ENCODE measurements around the gene HPCA. TPM values are rescaled to one million over a fixed set of nuclear protein-coding genes. Genes with fewer than 3 reads are reported as not detected.

HPCA gene
- total RNA-seq, 4 donors from 2014 or later: not detected

DNA sequence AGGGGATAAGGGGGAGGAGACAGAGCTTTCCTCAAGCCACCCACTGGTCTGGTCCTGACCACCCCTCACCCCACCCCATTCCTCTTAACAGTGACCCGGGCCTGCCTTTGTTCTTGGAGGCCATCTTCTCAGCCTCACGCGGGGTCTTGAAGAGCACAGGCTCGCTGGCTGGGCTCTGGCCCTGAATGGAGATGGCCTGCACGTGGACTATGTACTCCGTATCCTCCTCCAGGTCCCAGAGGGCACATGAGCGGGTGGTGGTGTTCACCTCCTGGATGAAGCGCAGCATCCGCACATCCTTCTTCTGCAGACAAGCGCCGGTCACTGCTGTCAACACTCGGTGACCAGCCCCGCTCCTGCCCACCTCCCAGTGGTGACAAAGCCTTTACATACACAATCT is 18.2 kb upstream of the HPCA start:
- no peak for TF ChIP-seq POLR2A (IDR thresholded peaks at IDR 0.05)
- TF ChIP-seq, protein P1, sequence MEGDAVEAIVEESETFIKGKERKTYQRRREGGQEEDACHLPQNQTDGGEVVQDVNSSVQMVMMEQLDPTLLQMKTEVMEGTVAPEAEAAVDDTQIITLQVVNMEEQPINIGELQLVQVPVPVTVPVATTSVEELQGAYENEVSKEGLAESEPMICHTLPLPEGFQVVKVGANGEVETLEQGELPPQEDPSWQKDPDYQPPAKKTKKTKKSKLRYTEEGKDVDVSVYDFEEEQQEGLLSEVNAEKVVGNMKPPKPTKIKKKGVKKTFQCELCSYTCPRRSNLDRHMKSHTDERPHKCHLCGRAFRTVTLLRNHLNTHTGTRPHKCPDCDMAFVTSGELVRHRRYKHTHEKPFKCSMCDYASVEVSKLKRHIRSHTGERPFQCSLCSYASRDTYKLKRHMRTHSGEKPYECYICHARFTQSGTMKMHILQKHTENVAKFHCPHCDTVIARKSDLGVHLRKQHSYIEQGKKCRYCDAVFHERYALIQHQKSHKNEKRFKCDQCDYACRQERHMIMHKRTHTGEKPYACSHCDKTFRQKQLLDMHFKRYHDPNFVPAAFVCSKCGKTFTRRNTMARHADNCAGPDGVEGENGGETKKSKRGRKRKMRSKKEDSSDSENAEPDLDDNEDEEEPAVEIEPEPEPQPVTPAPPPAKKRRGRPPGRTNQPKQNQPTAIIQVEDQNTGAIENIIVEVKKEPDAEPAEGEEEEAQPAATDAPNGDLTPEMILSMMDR (IDR thresholded peaks at IDR 0.05): no peak
- intact Hi-C loops (cut with DNase I): no loop called here
- 97 to 98% methylated on average over 8 to 10 of the region's 13 CpGs for WGBS, 2 donors
- Histone ChIP-seq H3K27me3 (peaks cover 0 to 38% (median 4%) of the 10 kb centered on the region in 4 donors), H3K4me1 (peaks cover 10 to 35% (median 16%) of the 10 kb centered on the region in 3 donors), H3K27ac (no peak overlapping the region), H3K4me3 (no peak overlapping the region), H3K9me3 (no peaks in the 10 kb centered on the region), H3K36me3 (peaks cover 0 to 26% (median 0%) of the 10 kb centered on the region in 3 donors)
- no peak for DNase-seq

DNA sequence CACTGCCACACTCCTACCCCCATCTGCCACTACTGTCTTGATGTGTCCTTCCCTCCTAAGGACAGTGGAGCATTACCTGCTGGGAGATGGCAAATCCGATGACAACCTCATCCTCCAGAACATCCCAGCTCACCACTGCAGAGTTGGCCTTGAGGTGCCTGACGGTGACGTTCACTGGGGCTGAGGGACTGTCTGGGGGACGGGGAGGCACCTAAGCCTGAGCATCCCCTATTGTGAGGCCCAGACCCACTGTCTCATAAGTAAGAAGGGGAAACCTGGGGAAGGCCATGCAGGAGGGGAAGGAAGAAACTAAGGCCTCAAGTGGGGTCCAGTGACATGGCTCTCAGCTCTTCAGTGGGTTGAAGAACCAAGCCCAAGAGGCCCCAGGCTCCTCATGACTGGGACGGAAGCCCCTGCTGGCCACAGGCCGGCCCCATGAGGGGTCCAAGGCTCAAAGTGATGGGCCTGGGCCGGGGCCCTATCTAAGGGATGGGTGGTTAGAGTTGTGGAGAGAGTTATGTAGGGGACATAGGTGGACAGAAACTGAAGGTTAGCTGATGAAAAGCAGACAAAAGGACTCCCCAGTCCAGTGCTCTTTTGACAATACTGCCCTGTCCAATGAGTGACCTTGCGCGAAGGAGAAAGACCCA is 17.4 kb upstream of the HPCA start:
- Histone ChIP-seq H3K36me3 (peaks cover 0 to 18% (median 0%) of the 10 kb centered on the region in 3 donors), H3K27ac (no peak overlapping the region), H3K27me3 (peaks cover 0 to 42% (median 4%) of the 10 kb centered on the region in 4 donors), H3K9me3 (no peaks in the 10 kb centered on the region), H3K4me1 (peaks cover 10 to 35% (median 16%) of the 10 kb centered on the region in 3 donors), H3K4me3 (no peak overlapping the region)
- intact Hi-C loops (cut with DNase I): no loop called here
- DNase-seq: no peak
- TF ChIP-seq, protein P1 (IDR thresholded peaks at IDR 0.05): no peak
- no peak for TF ChIP-seq POLR2A (IDR thresholded peaks at IDR 0.05)
- WGBS, 2 donors: 90 to 96% methylated on average over 8 to 9 of the region's 9 CpGs

DNA sequence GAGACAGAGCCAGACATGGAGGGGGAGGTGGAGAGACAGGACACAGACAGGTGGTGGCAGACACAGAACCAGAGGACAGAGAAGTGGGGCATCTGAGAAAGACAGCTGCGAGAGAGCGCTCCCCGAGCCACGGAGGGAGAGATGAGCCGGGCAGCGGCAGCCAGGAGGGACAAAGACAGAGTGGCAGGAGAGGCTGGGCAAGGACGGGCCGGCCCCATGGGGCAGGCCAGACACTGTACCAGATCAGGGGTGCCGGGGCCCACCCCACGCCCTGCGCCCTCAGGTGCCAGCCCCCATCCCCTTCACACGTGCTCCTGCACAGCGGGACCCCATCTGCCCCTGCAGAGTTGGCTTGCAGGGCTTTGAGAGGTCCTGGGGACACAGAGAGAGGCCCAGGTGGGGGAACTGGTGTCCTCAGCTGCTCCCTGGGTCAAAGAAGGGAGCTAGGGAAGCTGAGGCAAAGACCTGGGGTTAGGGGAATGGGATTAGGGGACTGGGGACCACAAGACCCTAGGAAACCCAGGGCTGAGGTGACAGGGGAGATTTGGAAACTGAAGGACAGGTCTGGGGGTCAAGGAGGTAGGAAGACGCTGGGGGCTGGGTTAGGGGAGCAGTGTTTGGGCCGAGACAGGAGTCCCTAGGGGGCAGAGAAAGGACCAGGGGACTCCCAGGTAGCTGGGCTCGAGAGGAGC is 16.2 kb upstream of the HPCA start:
- H3K27ac ChIP-seq: no peak overlapping the region

DNA sequence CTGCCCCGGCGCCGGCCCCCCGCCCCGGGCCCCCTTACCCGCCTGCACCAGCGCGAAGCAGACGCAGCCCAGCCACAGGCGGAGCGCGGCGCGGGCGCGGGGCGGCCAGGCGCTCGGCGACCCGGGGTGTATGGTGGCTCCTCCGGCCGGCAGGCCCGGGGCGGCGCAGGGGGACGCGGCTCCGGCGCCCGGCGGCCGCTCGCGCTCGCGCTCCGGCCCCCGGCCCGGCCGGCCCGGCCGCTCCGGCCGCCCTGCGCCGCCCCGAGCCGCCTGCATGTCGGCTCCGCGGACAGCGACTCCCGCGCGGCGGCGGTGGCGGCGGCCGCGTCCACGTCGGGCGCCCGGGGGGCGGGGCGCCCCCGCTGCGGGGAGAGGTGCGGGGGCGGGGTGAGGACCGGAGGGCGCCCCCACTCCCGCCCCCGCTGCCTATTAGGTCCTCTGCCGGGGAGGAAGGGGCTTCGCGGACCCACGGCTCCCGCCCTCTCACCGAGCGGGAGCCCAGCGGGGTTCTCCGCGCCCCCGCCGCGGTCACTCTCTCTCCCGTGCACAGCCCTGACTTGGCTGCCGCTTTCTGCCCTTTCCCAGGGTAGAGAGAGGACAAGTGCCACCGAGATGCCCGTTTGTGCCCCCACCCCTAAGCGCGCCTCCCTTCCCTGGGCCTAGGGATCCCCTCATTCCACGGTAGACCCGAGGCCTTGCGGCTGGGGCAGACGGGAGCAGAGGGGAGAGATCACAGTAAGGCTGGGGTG is 15.5 kb upstream of the HPCA start, which contains the start of gene FNDC5:
FNDC5 (minus strand) TSS at position 298 of the 749 bp plus-strand sequence.
- Histone ChIP-seq H3K4me1 (peaks cover 10 to 28% (median 13%) of the 10 kb centered on the region in 3 donors), H3K27me3 (peaks cover 0 to 53% (median 4%) of the 10 kb centered on the region in 4 donors), H3K36me3 (peaks cover 0 to 6% (median 0%) of the 10 kb centered on the region in 3 donors), H3K4me3 (peak within 1 kb of the TSS; percentile 20 to 69 (median 40)), H3K27ac (peak within 1 kb of the TSS in 1 of 4 donors; percentile 1), H3K9me3 (no peaks in the 10 kb centered on the region)
- WGBS, 2 donors: 10% methylated on average over 8 of the region's 99 CpGs; no CpG with 5 or more reads in 1 of the 2 donors
- intact Hi-C loops (cut with DNase I): loop anchor here (10.0 kb wide), 1 partner anchor 156 kb away; no protein-coding TSS in a partner anchor
- TF ChIP-seq, protein P1 (IDR thresholded peaks at IDR 0.05): no peak
- no peak for TF ChIP-seq POLR2A (IDR thresholded peaks at IDR 0.05)
- no peak for DNase-seq

More for the DNA sequence above, 16.2 kb upstream of the HPCA start:
- 65 to 68% methylated on average over 12 to 13 of the region's 16 CpGs for WGBS, 2 donors
- DNase-seq: no peak
- peaks cover 0 to 46% (median 4%) of the 10 kb centered on the region in 4 donors for H3K27me3 ChIP-seq
- peaks cover 0 to 6% (median 0%) of the 10 kb centered on the region in 3 donors for H3K36me3 ChIP-seq
- peaks cover 10 to 34% (median 16%) of the 10 kb centered on the region in 3 donors for H3K4me1 ChIP-seq
- H3K9me3 ChIP-seq: no peaks in the 10 kb centered on the region
- intact Hi-C loops (cut with DNase I): loop anchor here (10.0 kb wide), 1 partner anchor 155 kb away; no protein-coding TSS in a partner anchor
- TF ChIP-seq POLR2A (IDR thresholded peaks at IDR 0.05): no peak
- TF ChIP-seq, protein P1 (IDR thresholded peaks at IDR 0.05): no peak
- H3K4me3 ChIP-seq: peak overlapping the region in 2 of 4 donors; percentile 47 to 69

Measured in esophagus squamous epithelium (tissue), 5 donors.